Caco-2 (cell line): ENCODE data around the gene DSCAML1. TPM values are rescaled to one million over a fixed set of nuclear protein-coding genes. Genes with fewer than 3 reads are reported as not detected.

ENCODE experiments used
- BruUV-seq: library from RNA; stranded (reverse); fragments of 400-500 nt; replicated peaks from 2 replicates; lab custom pipeline; 2021; lab: Mats Ljungman, UMichigan
- CTCF ChIA-PET: fragments of 300-600 bp; sonication (Branson Sonifier 250); formaldehyde crosslinking; loops from one replicate; lab custom pipeline; 2022; ENCODE audit warnings: antibody characterized with exemption; lab: Charles Lee
- POLR2A ChIA-PET: fragments of 300-600 bp; sonication (Branson Sonifier 250); formaldehyde crosslinking; loops from one replicate; lab custom pipeline; 2022; ENCODE audit warnings: antibody characterized with exemption; lab: Charles Lee
- DNase-seq, 2 experiments: peaks; one replicate each; pipeline versions ENCODE4 v3.0.0 to v3.0.0-alpha.2; 2020 to 2022
- H3K27me3 ChIP-seq: replicated peaks from 2 replicates; pipeline ENCODE4 v1.6.0; 2011; ENCODE audit warnings: low read length; ENCODE audit not compliant: control insufficient read depth, insufficient read depth
- H3K36me3 ChIP-seq: 2 replicates; pipeline ENCODE4 v1.5.1; 2011; ENCODE audit warnings: low read length; ENCODE audit not compliant: control insufficient read depth, insufficient read depth
- H3K4me1 ChIP-seq: fragments of 250-450 bp; sonication (Bioruptor Pico); 2 replicates; pipeline ENCODE4 v1.5.1; 2020; ENCODE audit warnings: mild to moderate bottlenecking
- H3K4me3 ChIP-seq: 2 replicates; pipeline ENCODE4 v1.5.1; 2011; ENCODE audit warnings: low read depth, mild to moderate bottlenecking, control low read depth, low read length
- H3K9me3 ChIP-seq: fragments of 250-450 bp; sonication (Bioruptor Pico); 2 replicates; pipeline ENCODE4 v1.5.1; 2020; ENCODE audit warnings: mild to moderate bottlenecking, moderate library complexity
- H3K27ac Mint-ChIP-seq: one replicate; pipeline ENCODE4 v1.8.0; 2022; ENCODE audit warnings: mixed read lengths; ENCODE audit not compliant: unreplicated experiment
- H3K27me3 Mint-ChIP-seq: one replicate; pipeline ENCODE4 v1.8.0; 2022; ENCODE audit warnings: mixed read lengths; ENCODE audit not compliant: insufficient read depth, unreplicated experiment
- H3K36me3 Mint-ChIP-seq: one replicate; pipeline ENCODE4 v1.8.0; 2022; ENCODE audit warnings: mild to moderate bottlenecking, mixed read lengths; ENCODE audit not compliant: insufficient read depth, unreplicated experiment
- H3K4me1 Mint-ChIP-seq: one replicate; pipeline ENCODE4 v1.8.0; 2022; ENCODE audit warnings: low read depth, mixed read lengths; ENCODE audit not compliant: unreplicated experiment
- H3K4me3 Mint-ChIP-seq: one replicate; pipeline ENCODE4 v1.8.0; 2022; ENCODE audit warnings: mild to moderate bottlenecking, moderate library complexity, mixed read lengths; ENCODE audit not compliant: unreplicated experiment
- H3K9me3 Mint-ChIP-seq: one replicate; pipeline ENCODE4 v1.8.0; 2022; ENCODE audit warnings: mixed read lengths; ENCODE audit not compliant: unreplicated experiment
- intact Hi-C: fragments of 100-400 bp; cut with micrococcal nuclease; formaldehyde crosslinking; loops from one replicate; pipeline ENCODE4 v1.10.0; 2022; ENCODE audit not compliant: unreplicated experiment
- total RNA-seq: library from RNA; stranded (reverse); gene quantifications from 2 replicates; pipeline ENCODE4 v1.2.3, GENCODE V29; 2022
- TF ChIP-seq, protein P1 (sequence below), 2 experiments: fragments of 200-600 bp in 1 of 2; IDR thresholded peaks; 1 replicate in 1 of 2; 2 replicates in 1 of 2; pipeline versions ENCODE4 v1.5.1 to v1.8.0; 2011 to 2022; ENCODE audit warnings: antibody characterized with exemption in 1 of 2, control low read depth in 1 of 2, inconsistent platforms in 1 of 2, low read depth in 1 of 2, low read length in 1 of 2, mild to moderate bottlenecking in 1 of 2, moderate library complexity in 1 of 2; ENCODE audit not compliant: insufficient read depth in 1 of 2, severe bottlenecking in 1 of 2, unreplicated experiment in 1 of 2

Gene DSCAML1
- total RNA-seq, 1 experiment from 2014 or later, result not detected

DNA sequence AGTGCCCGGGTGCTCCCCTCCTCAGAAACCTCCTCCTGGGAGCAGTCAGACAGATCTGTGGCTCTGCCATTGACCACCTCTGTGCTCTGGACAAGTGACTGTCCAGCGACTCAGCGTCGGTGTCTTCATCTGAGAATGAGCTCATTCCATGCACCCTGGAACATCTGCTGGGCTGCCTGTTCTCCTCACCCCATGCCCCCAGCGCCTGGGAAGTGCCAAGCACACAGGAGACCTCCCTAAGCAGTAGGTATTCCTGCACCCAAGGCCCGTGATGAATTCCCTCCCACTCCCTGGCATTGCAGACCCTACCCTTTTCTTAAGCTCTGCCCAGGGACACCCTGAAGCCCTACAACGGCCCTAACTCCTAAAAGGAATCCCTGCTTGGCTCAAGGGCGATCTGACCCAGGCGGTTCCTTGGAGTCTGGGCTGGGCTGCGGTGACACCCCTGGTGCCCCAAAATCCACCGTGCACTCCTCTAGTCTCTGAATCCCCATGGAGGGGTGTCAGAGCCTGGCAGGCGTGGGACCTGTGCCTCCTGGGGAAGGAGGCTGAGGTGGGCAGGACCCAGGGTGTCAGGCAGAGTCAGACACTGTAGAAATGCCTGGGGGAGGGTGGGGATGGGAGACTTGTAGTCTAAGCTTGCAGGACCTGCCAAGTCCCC, 377.4 kb downstream of the DSCAML1 start:
- Histone ChIP-seq H3K36me3 (no peaks in the 10 kb centered on the region), H3K4me3 (no peak overlapping the region), H3K27me3 (no peaks in the 10 kb centered on the region), H3K4me1 (peaks cover 16% of the 10 kb centered on the region), H3K9me3 (no peaks in the 10 kb centered on the region)
- TF ChIP-seq, protein P1, sequence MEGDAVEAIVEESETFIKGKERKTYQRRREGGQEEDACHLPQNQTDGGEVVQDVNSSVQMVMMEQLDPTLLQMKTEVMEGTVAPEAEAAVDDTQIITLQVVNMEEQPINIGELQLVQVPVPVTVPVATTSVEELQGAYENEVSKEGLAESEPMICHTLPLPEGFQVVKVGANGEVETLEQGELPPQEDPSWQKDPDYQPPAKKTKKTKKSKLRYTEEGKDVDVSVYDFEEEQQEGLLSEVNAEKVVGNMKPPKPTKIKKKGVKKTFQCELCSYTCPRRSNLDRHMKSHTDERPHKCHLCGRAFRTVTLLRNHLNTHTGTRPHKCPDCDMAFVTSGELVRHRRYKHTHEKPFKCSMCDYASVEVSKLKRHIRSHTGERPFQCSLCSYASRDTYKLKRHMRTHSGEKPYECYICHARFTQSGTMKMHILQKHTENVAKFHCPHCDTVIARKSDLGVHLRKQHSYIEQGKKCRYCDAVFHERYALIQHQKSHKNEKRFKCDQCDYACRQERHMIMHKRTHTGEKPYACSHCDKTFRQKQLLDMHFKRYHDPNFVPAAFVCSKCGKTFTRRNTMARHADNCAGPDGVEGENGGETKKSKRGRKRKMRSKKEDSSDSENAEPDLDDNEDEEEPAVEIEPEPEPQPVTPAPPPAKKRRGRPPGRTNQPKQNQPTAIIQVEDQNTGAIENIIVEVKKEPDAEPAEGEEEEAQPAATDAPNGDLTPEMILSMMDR (IDR thresholded peaks at IDR 0.05; ENCODE audit: insufficient read depth in 1 of 2, low read depth in 1 of 2, low read length in 1 of 2, severe bottlenecking in 1 of 2, unreplicated experiment in 1 of 2), result no peak
- H3K4me1 Mint-ChIP-seq, result peaks cover 5% of the 10 kb centered on the region
- no peaks in the 10 kb centered on the region for H3K36me3 Mint-ChIP-seq
- no peaks in the 10 kb centered on the region for H3K9me3 Mint-ChIP-seq
- peak in 1 of 2 experiments; percentile 32 for DNase-seq
- peaks cover 2% of the 10 kb centered on the region for H3K27me3 Mint-ChIP-seq
- ChIA-PET POLR2A (no interaction called here), CTCF (no interaction called here)
- intact Hi-C loops, result no loop called here
- BruUV-seq, result no TSS peak
- H3K27ac Mint-ChIP-seq, result no peak overlapping the region
- no peak overlapping the region for H3K4me3 Mint-ChIP-seq

DNA sequence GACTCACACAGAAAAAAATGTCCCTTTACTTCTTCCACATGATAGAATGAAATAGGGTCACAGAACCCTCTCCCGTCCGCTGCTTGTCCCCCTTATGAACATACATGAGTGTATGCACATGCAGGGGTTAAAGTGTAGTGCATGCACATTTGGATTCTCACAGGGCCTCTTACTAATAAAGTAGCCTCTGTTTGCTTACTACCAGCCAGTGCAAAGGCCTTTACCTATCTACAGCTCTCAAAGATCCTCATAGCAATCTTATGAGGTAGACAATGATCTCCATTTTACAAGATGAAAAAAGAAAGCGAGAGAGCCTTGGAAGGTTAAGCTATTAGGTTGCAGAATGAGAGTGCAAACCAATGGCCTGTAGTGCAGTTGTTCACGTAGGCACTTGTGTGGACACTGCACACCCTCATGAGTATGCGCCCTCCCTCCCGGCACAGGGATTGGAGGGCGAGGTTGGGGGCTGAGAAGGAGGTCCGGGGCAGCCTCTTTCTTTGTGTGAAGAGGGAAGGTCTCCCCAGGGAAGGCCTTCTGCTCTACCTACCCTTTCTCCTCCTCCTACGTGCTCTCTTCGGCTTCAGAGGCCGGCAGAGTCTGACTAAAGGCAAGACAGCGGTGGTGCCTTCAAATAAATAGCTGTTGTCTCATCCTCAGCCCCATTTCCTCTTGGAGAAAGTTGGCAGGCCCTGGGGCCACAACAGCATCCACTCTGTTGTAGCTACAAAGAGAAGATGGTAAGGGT, 378.1 kb downstream of the DSCAML1 start:
- Histone ChIP-seq H3K4me3 (no peak overlapping the region), H3K9me3 (no peaks in the 10 kb centered on the region), H3K4me1 (peaks cover 16% of the 10 kb centered on the region), H3K36me3 (no peaks in the 10 kb centered on the region), H3K27me3 (no peaks in the 10 kb centered on the region)
- TF ChIP-seq, protein P1 (IDR thresholded peaks at IDR 0.05; ENCODE audit: insufficient read depth in 1 of 2, low read depth in 1 of 2, low read length in 1 of 2, severe bottlenecking in 1 of 2, unreplicated experiment in 1 of 2), result no peak
- Mint-ChIP-seq H3K27ac (peak overlapping the region; percentile 4), H3K27me3 (peaks cover under 1% of the 10 kb centered on the region), H3K4me1 (peaks cover 5% of the 10 kb centered on the region), H3K9me3 (no peaks in the 10 kb centered on the region), H3K36me3 (no peaks in the 10 kb centered on the region), H3K4me3 (no peak overlapping the region)
- intact Hi-C loops, result no loop called here
- CTCF ChIA-PET, result interaction anchor here (1.0 kb wide), 1 partner anchor 7 kb away, joined by 4 read pairs; no protein-coding TSS in a partner anchor
- POLR2A ChIA-PET, result no interaction called here
- DNase-seq, result peak in 1 of 2 experiments; percentile 33
- BruUV-seq, result no TSS peak

DNA sequence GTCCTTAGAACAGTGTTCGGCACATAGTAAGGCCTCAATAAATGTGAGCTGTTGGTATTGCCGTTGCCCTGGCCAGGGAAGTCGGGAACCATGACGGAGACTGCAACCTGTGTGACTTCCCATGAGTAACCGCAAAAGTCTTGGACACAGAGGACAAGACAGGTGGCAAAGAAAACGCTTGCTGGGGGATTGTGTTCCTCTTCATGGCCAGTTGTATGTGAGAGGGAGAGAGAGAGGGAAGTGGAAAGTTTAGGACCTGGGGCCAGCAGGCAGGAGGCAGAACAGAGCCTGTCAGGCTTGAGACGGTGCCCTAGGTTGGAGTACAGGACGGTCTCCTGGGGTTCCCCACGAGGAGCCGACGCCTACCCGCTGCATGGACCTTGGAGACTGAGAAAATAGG, 379.2 kb downstream of the DSCAML1 start:
- H3K9me3 Mint-ChIP-seq, result no peaks in the 10 kb centered on the region
- H3K27me3 ChIP-seq, result no peaks in the 10 kb centered on the region
- CTCF ChIA-PET, result interaction anchor here (1.0 kb wide), 1 partner anchor 8 kb away, joined by 4 read pairs; no protein-coding TSS in a partner anchor

More for the DNA sequence above, 379.2 kb downstream of the DSCAML1 start:
- Mint-ChIP-seq H3K27me3 (no peaks in the 10 kb centered on the region), H3K4me3 (no peak overlapping the region), H3K27ac (peak overlapping the region; percentile 15), H3K4me1 (peaks cover 5% of the 10 kb centered on the region), H3K36me3 (no peaks in the 10 kb centered on the region)
- no peaks in the 10 kb centered on the region for H3K9me3 ChIP-seq
- H3K36me3 ChIP-seq, result no peaks in the 10 kb centered on the region
- peak in 1 of 2 experiments; percentile 34 for DNase-seq
- TF ChIP-seq, protein P1 (IDR thresholded peaks at IDR 0.05; ENCODE audit: insufficient read depth in 1 of 2, low read depth in 1 of 2, low read length in 1 of 2, severe bottlenecking in 1 of 2, unreplicated experiment in 1 of 2), result no peak
- POLR2A ChIA-PET, result no interaction called here
- H3K4me1 ChIP-seq, result peaks cover 16% of the 10 kb centered on the region
- no peak overlapping the region for H3K4me3 ChIP-seq
- BruUV-seq, result no TSS peak
- intact Hi-C loops, result no loop called here
